Stimulated activated naive B cell treated with anti-CD40 and anti-IgM and Interleukin-4, amounts not matched to agents 10 μg/mL and 1 μg/mL and 100 μg/mL, for 72 hours (primary cell): ENCODE measurements around the gene POP5.

Experiments
- ATAC-seq, 2 donors: fragments of 150-1000 bp; cut with Tn5 transposase; replicated peaks; 2 replicates each; pipeline ENCODE4 v1.10.0; 2021; ENCODE audit warnings: moderate library complexity in 1 of 2
- DNase-seq: peaks from one replicate; pipeline ENCODE4 v3.0.0; 2021
- H3K27ac Mint-ChIP-seq: one replicate; pipeline ENCODE4 v1.8.0; 2022; ENCODE audit warnings: mild to moderate bottlenecking, mixed read lengths
- H3K27me3 Mint-ChIP-seq, 2 donors: one replicate each; pipeline ENCODE4 v1.8.0; 2022; ENCODE audit warnings: mixed read lengths in 2 of 2
- H3K36me3 Mint-ChIP-seq, 2 donors: one replicate each; pipeline ENCODE4 v1.8.0; 2022; ENCODE audit warnings: mixed read lengths in 2 of 2, mild to moderate bottlenecking in 1 of 2
- H3K4me1 Mint-ChIP-seq, 2 donors: one replicate each; pipeline ENCODE4 v1.8.0; 2022; ENCODE audit warnings: mixed read lengths in 2 of 2, mild to moderate bottlenecking in 1 of 2
- H3K4me3 Mint-ChIP-seq, 2 donors: one replicate each; pipeline ENCODE4 v1.8.0; 2022; ENCODE audit warnings: mild to moderate bottlenecking in 2 of 2, mixed read lengths in 2 of 2, moderate library complexity in 1 of 2
- H3K9me3 Mint-ChIP-seq, 2 donors: one replicate each; pipeline ENCODE4 v1.8.0; 2022; ENCODE audit warnings: mixed read lengths in 2 of 2, mild to moderate bottlenecking in 1 of 2

Gene POP5

GRCh38 chr12:120583478-120584030, 2.4 kb upstream of the POP5 start:
- peaks cover 22 to 44% of the 10 kb centered on the region in 2 donors for H3K4me1 Mint-ChIP-seq
- DNase-seq (peak; percentile 60), ATAC-seq (peak; percentile 12 to 27)
- H3K27me3 Mint-ChIP-seq: peaks cover 12% of the 10 kb centered on the region in 2 donors
- peak overlapping the region; percentile 37 for H3K27ac Mint-ChIP-seq
- H3K36me3 Mint-ChIP-seq: peaks cover 5 to 17% of the 10 kb centered on the region in 2 donors
- H3K4me3 Mint-ChIP-seq: peak overlapping the region; percentile 15 to 83
- H3K9me3 Mint-ChIP-seq: no peaks in the 10 kb centered on the region

GRCh38 chr12:120581998-120582397, 796 bp upstream of the POP5 start:
- H3K4me1 Mint-ChIP-seq: peaks cover 22 to 44% of the 10 kb centered on the region in 2 donors
- ATAC-seq: no peak
- H3K27ac Mint-ChIP-seq: peak overlapping the region; percentile 98
- no peak for DNase-seq
- peaks cover 12% of the 10 kb centered on the region in 2 donors for H3K27me3 Mint-ChIP-seq
- peaks cover 5 to 25% of the 10 kb centered on the region in 2 donors for H3K36me3 Mint-ChIP-seq
- H3K9me3 Mint-ChIP-seq: no peaks in the 10 kb centered on the region
- H3K4me3 Mint-ChIP-seq: peak overlapping the region; percentile 96 to 99

GRCh38 chr12:120579179-120579578, 2.0 kb downstream of the POP5 start:
- no peak overlapping the region for H3K4me3 Mint-ChIP-seq
- H3K4me1 Mint-ChIP-seq: peaks cover 20 to 40% of the 10 kb centered on the region in 2 donors
- DNase-seq: no peak
- peaks cover 0 to 8% of the 10 kb centered on the region in 2 donors for H3K27me3 Mint-ChIP-seq
- no peaks in the 10 kb centered on the region for H3K9me3 Mint-ChIP-seq
- ATAC-seq: no peak
- H3K27ac Mint-ChIP-seq: peak overlapping the region; percentile 34
- peaks cover 20 to 34% of the 10 kb centered on the region in 2 donors for H3K36me3 Mint-ChIP-seq

GRCh38 chr12:120574106-120574505, 7.1 kb downstream of the POP5 start:
- no peaks in the 10 kb centered on the region for H3K9me3 Mint-ChIP-seq
- H3K27me3 Mint-ChIP-seq: no peaks in the 10 kb centered on the region
- no peak for DNase-seq
- no peak for ATAC-seq
- H3K4me3 Mint-ChIP-seq: no peak overlapping the region
- peaks cover 0 to under 1% of the 10 kb centered on the region in 2 donors for H3K4me1 Mint-ChIP-seq
- peaks cover 41 to 49% of the 10 kb centered on the region in 2 donors for H3K36me3 Mint-ChIP-seq
- H3K27ac Mint-ChIP-seq: peak overlapping the region; percentile 71

- H3K9me3 Mint-ChIP-seq: no peaks in the 10 kb centered on the region
- H3K36me3 Mint-ChIP-seq: peaks cover 42 to 53% of the 10 kb centered on the region in 2 donors
- H3K27me3 Mint-ChIP-seq: no peaks in the 10 kb centered on the region
- no peaks in the 10 kb centered on the region for H3K4me1 Mint-ChIP-seq
- DNase-seq: no peak
- no peak for ATAC-seq
- H3K4me3 Mint-ChIP-seq: no peak overlapping the region
- no peak overlapping the region for H3K27ac Mint-ChIP-seq
Observed at GRCh38 chr12:120573560-120573959, 7.6 kb downstream of the POP5 start.

GRCh38 chr12:120571299-120571698, 9.9 kb downstream of the POP5 start:
- Mint-ChIP-seq H3K27ac (peak overlapping the region; percentile 63), H3K9me3 (no peaks in the 10 kb centered on the region), H3K27me3 (no peaks in the 10 kb centered on the region), H3K4me1 (no peaks in the 10 kb centered on the region), H3K4me3 (no peak overlapping the region), H3K36me3 (peaks cover 50 to 58% of the 10 kb centered on the region in 2 donors)
- ATAC-seq: no peak
- DNase-seq: no peak

- DNase-seq (no peak), ATAC-seq (no peak)
- H3K27ac Mint-ChIP-seq: peak overlapping the region; percentile 71
- no peaks in the 10 kb centered on the region for H3K9me3 Mint-ChIP-seq
- no peaks in the 10 kb centered on the region for H3K4me1 Mint-ChIP-seq
- H3K27me3 Mint-ChIP-seq: no peaks in the 10 kb centered on the region
- no peak overlapping the region for H3K4me3 Mint-ChIP-seq
- peaks cover 35 to 46% of the 10 kb centered on the region in 2 donors for H3K36me3 Mint-ChIP-seq
Observed at GRCh38 chr12:120563495-120563894, 17.7 kb downstream of the POP5 start.

GRCh38 chr12:120562906-120563305, 18.3 kb downstream of the POP5 start:
- Mint-ChIP-seq H3K4me1 (no peaks in the 10 kb centered on the region), H3K4me3 (no peak overlapping the region), H3K27ac (peak overlapping the region; percentile 71), H3K27me3 (no peaks in the 10 kb centered on the region), H3K9me3 (no peaks in the 10 kb centered on the region), H3K36me3 (peaks cover 35 to 45% of the 10 kb centered on the region in 2 donors)
- DNase-seq (no peak), ATAC-seq (no peak)

GRCh38 chr12:120557589-120557988, 23.6 kb downstream of the POP5 start:
- Mint-ChIP-seq H3K27me3 (no peaks in the 10 kb centered on the region), H3K4me3 (no peak overlapping the region), H3K27ac (peak overlapping the region; percentile 17), H3K36me3 (peaks cover 24 to 34% of the 10 kb centered on the region in 2 donors), H3K9me3 (no peaks in the 10 kb centered on the region), H3K4me1 (no peaks in the 10 kb centered on the region)
- no peak for DNase-seq
- ATAC-seq: no peak

GRCh38 chr12:120554678-120555077, 26.5 kb downstream of the POP5 start:
- Mint-ChIP-seq H3K4me3 (no peak overlapping the region), H3K27ac (no peak overlapping the region), H3K27me3 (no peaks in the 10 kb centered on the region), H3K9me3 (no peaks in the 10 kb centered on the region), H3K36me3 (peaks cover 21 to 27% of the 10 kb centered on the region in 2 donors), H3K4me1 (peaks cover 0 to 2% of the 10 kb centered on the region in 2 donors)
- no peak for ATAC-seq
- DNase-seq: no peak

- Mint-ChIP-seq H3K4me3 (no peak overlapping the region), H3K36me3 (peaks cover 8 to 10% of the 10 kb centered on the region in 2 donors), H3K27ac (no peak overlapping the region), H3K27me3 (no peaks in the 10 kb centered on the region), H3K9me3 (no peaks in the 10 kb centered on the region), H3K4me1 (peaks cover 2 to 20% of the 10 kb centered on the region in 2 donors)
- ATAC-seq: no peak
- DNase-seq: no peak
Observed at GRCh38 chr12:120546050-120546386, 35.2 kb downstream of the POP5 start.

- Mint-ChIP-seq H3K4me3 (no peak overlapping the region), H3K27ac (peak overlapping the region; percentile 75), H3K9me3 (no peaks in the 10 kb centered on the region), H3K36me3 (peaks cover 13 to 14% of the 10 kb centered on the region in 2 donors), H3K4me1 (peaks cover 3 to 24% of the 10 kb centered on the region in 2 donors), H3K27me3 (no peaks in the 10 kb centered on the region)
- no peak for DNase-seq
- ATAC-seq: no peak
Observed at GRCh38 chr12:120544691-120545090, 36.5 kb downstream of the POP5 start.

- Mint-ChIP-seq H3K27ac (peak overlapping the region; percentile 9), H3K9me3 (no peaks in the 10 kb centered on the region), H3K36me3 (peaks cover 16 to 17% of the 10 kb centered on the region in 2 donors), H3K27me3 (no peaks in the 10 kb centered on the region), H3K4me3 (no peak overlapping the region), H3K4me1 (peaks cover 22 to 49% of the 10 kb centered on the region in 2 donors)
- DNase-seq (no peak), ATAC-seq (no peak)
Observed at GRCh38 chr12:120542166-120542565, 39.0 kb downstream of the POP5 start.

GRCh38 chr12:120540445-120540844, 40.8 kb downstream of the POP5 start:
- ATAC-seq: no peak
- H3K27ac Mint-ChIP-seq: peak overlapping the region; percentile 25
- H3K27me3 Mint-ChIP-seq: no peaks in the 10 kb centered on the region
- H3K9me3 Mint-ChIP-seq: no peaks in the 10 kb centered on the region
- no peak overlapping the region for H3K4me3 Mint-ChIP-seq
- peaks cover 27 to 66% of the 10 kb centered on the region in 2 donors for H3K4me1 Mint-ChIP-seq
- no peak for DNase-seq
- peaks cover 18 to 24% of the 10 kb centered on the region in 2 donors for H3K36me3 Mint-ChIP-seq

GRCh38 chr12:120539303-120539702, 41.9 kb downstream of the POP5 start:
- Mint-ChIP-seq H3K27ac (peak overlapping the region; percentile 25), H3K36me3 (peaks cover 21 to 26% of the 10 kb centered on the region in 2 donors), H3K27me3 (no peaks in the 10 kb centered on the region), H3K4me1 (peaks cover 27 to 64% of the 10 kb centered on the region in 2 donors), H3K4me3 (no peak overlapping the region), H3K9me3 (no peaks in the 10 kb centered on the region)
- no peak for ATAC-seq
- no peak for DNase-seq
